ENCODE results near the gene BRSK2.

BRSK2 gene

GRCh38 chr11:1496761-1497095, 107.0 kb downstream of the BRSK2 start:
- Histone ChIP-seq H2AFZ (no peak overlapping the region), H3K9me3 (ENCODE audit: control insufficient read depth, low read length) (no peaks in the 10 kb centered on the region), H3K4me2 (ENCODE audit: low read length) (no peak overlapping the region), H3K4me1 (peaks cover 3% of the 10 kb centered on the region), H3K36me3 (ENCODE audit: control insufficient read depth, insufficient read depth, low read length) (no peaks in the 10 kb centered on the region), H3K4me3 (ENCODE audit: low read depth, low read length) (no peak overlapping the region), H3K27ac (no peak overlapping the region), H3K9ac (no peak overlapping the region), H3K27me3 (ENCODE audit: control insufficient read depth, insufficient read depth, low read length) (no peaks in the 10 kb centered on the region), H3K79me2 (peaks cover 10% of the 10 kb centered on the region)
- no peak for TF ChIP-seq CTCF (IDR thresholded peaks at IDR 0.05)

- no peak overlapping the region for H3K9ac ChIP-seq
- no peaks in the 10 kb centered on the region for H3K27me3 ChIP-seq (ENCODE audit: control insufficient read depth, insufficient read depth, low read length)
- TF ChIP-seq CTCF (IDR thresholded peaks at IDR 0.05), result no peak
- no peaks in the 10 kb centered on the region for H3K9me3 ChIP-seq (ENCODE audit: control insufficient read depth, low read length)
- H3K4me3 ChIP-seq (ENCODE audit: low read depth, low read length), result no peak overlapping the region
- no peak overlapping the region for H3K4me2 ChIP-seq (ENCODE audit: low read length)
- H3K27ac ChIP-seq, result no peak overlapping the region
- peaks cover 5% of the 10 kb centered on the region for H3K79me2 ChIP-seq
- H2AFZ ChIP-seq, result no peak overlapping the region
- H3K4me1 ChIP-seq, result peaks cover 3% of the 10 kb centered on the region
- no peaks in the 10 kb centered on the region for H3K36me3 ChIP-seq (ENCODE audit: control insufficient read depth, insufficient read depth, low read length)
Measured at GRCh38 chr11:1497600-1497999, 107.9 kb downstream of the BRSK2 start.

GRCh38 chr11:1498262-1498661, 108.5 kb downstream of the BRSK2 start:
- Histone ChIP-seq H3K4me3 (ENCODE audit: low read depth, low read length) (no peak overlapping the region), H3K36me3 (ENCODE audit: control insufficient read depth, insufficient read depth, low read length) (no peaks in the 10 kb centered on the region), H3K4me1 (peaks cover 3% of the 10 kb centered on the region), H3K79me2 (peaks cover 10% of the 10 kb centered on the region), H3K27ac (no peak overlapping the region), H3K27me3 (ENCODE audit: control insufficient read depth, insufficient read depth, low read length) (no peaks in the 10 kb centered on the region), H3K9ac (no peak overlapping the region), H3K9me3 (ENCODE audit: control insufficient read depth, low read length) (no peaks in the 10 kb centered on the region), H2AFZ (no peak overlapping the region), H3K4me2 (ENCODE audit: low read length) (no peak overlapping the region)
- TF ChIP-seq CTCF (IDR thresholded peaks at IDR 0.05), result no peak

DNA sequence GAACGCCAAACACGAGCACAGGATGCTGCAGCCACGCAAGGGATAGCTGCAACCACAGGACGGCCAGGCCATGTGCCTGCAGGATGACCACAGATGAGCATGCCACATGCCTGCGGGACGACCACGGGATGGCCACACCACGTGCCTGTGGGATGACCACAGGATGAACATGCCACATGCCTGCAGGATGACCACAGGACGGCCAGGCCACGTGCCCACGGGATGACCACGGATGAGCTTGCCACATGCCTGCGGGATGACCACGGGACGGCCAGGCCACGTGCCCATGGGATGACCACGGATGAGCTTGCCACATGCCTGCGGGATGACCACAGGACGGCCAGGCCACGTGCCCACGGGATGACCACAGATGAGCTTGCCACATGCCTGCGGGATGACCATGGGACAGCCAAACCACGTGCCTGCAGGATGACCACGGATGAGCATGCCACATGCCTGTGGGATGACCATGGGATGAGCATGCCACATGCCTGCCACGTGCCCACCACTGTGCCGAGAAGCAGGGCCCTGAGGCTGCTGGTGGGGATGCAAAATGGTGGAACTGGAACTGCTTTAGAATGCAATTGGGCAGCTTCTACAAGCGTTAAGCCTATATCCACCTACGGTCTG, 109.6 kb downstream of the BRSK2 start:
- no peak for TF ChIP-seq CTCF (IDR thresholded peaks at IDR 0.05)
- H3K9me3 ChIP-seq (ENCODE audit: control insufficient read depth, low read length), result no peaks in the 10 kb centered on the region
- H3K27me3 ChIP-seq (ENCODE audit: control insufficient read depth, insufficient read depth, low read length), result no peaks in the 10 kb centered on the region
- H2AFZ ChIP-seq, result no peak overlapping the region
- H3K4me1 ChIP-seq, result peaks cover 3% of the 10 kb centered on the region
- no peak overlapping the region for H3K27ac ChIP-seq
- H3K4me3 ChIP-seq (ENCODE audit: low read depth, low read length), result no peak overlapping the region
- no peak overlapping the region for H3K4me2 ChIP-seq (ENCODE audit: low read length)
- H3K36me3 ChIP-seq (ENCODE audit: control insufficient read depth, insufficient read depth, low read length), result no peaks in the 10 kb centered on the region
- no peak overlapping the region for H3K9ac ChIP-seq
- peaks cover 17% of the 10 kb centered on the region for H3K79me2 ChIP-seq

GRCh38 chr11:1499899-1500298, 110.2 kb downstream of the BRSK2 start:
- Histone ChIP-seq H3K79me2 (peaks cover 22% of the 10 kb centered on the region), H3K4me3 (ENCODE audit: low read depth, low read length) (no peak overlapping the region), H3K27ac (no peak overlapping the region), H3K9ac (no peak overlapping the region), H3K27me3 (ENCODE audit: control insufficient read depth, insufficient read depth, low read length) (no peaks in the 10 kb centered on the region), H3K9me3 (ENCODE audit: control insufficient read depth, low read length) (no peaks in the 10 kb centered on the region), H3K36me3 (ENCODE audit: control insufficient read depth, insufficient read depth, low read length) (no peaks in the 10 kb centered on the region), H2AFZ (no peak overlapping the region), H3K4me2 (ENCODE audit: low read length) (no peak overlapping the region), H3K4me1 (peaks cover 3% of the 10 kb centered on the region)
- TF ChIP-seq CTCF (IDR thresholded peaks at IDR 0.05), result no peak
